Ovary (tissue), 3 donors: ENCODE measurements around the gene PCSK2.

Source experiments
- CTCF ChIP-seq, 3 donors: fragments of 450-650 bp in 2 of 3; fragments of 200-600 bp in 1 of 3; IDR thresholded peaks; one replicate each; pipeline versions ENCODE4 v1.5.1 to v1.8.0; 2016 to 2022; ENCODE audit warnings: antibody characterized with exemption in 3 of 3, mild to moderate bottlenecking in 1 of 3
- EP300 ChIP-seq: sonication (generic); formaldehyde crosslinking; IDR thresholded peaks from one replicate; pipeline ENCODE4 v1.6.1; 2017; ENCODE audit warnings: antibody characterized with exemption
- POLR2A ChIP-seq: fragments of 450-650 bp; IDR thresholded peaks from one replicate; pipeline ENCODE4 v1.6.1; 2017; ENCODE audit warnings: antibody characterized with exemption, mild to moderate bottlenecking, moderate library complexity
- donor health status: DM: no; HTN: no; CAD: no.

GRCh38 chr20:17357238-17357637 lies 130.4 kb downstream of the PCSK2 start:
- no peak for TF ChIP-seq POLR2A
- no peak for TF ChIP-seq CTCF (IDR thresholded peaks at IDR 0.05)
- TF ChIP-seq EP300, result no peak
